ENCODE data around the gene CENPF. TPM values are rescaled to one million over a fixed set of nuclear protein-coding genes. Genes with fewer than 3 reads are reported as not detected.

Gene CENPF
- total and polyA plus RNA-seq, 2 experiments from 2014 or later = 123 to 376 TPM

DNA sequence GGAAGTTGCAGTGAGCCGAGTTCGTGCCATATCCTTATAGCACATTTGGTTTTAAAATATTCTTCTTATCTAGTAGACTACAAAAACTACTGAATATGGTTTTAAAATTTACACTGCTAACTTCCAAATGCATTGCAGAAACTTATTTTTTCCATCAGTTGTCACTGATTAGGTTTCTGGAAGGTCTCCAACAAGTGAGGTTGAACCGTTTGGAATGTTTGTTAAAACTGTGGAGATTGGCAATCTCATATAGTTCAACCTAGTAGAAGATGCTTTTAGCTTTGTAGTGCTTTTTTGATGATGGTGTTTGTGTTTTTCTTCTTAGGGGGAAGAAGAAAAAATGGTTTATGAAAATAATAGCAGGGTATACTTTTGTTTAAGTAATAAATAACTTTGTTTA, 12.9 kb downstream of the CENPF start:
- Histone ChIP-seq H3K79me2 (replicated peaks; ENCODE audit: insufficient read depth) (peaks cover 44% of the 10 kb centered on the region), H3F3A (replicated peaks; ENCODE audit: low read depth) (no peaks in the 10 kb centered on the region), H3K4me1 (ENCODE audit: insufficient read depth) (no peaks in the 10 kb centered on the region), H3K27ac (ENCODE audit: low read depth) (no peak overlapping the region), H4K20me1 (replicated peaks; ENCODE audit: insufficient read depth) (peaks cover 37% of the 10 kb centered on the region), H2AFZ (no peak overlapping the region), H3K4me2 (no peak overlapping the region), H3K4me3 (no peak overlapping the region), H3K36me3 (ENCODE audit: insufficient read depth) (peaks cover 50% of the 10 kb centered on the region), H3K9me2 (ENCODE audit: insufficient read depth) (no peaks in the 10 kb centered on the region), H3K27me3 (ENCODE audit: insufficient read depth) (no peaks in the 10 kb centered on the region)
- no peak overlapping the region for H3K27ac Mint-ChIP-seq
- TF ChIP-seq, protein P1, sequence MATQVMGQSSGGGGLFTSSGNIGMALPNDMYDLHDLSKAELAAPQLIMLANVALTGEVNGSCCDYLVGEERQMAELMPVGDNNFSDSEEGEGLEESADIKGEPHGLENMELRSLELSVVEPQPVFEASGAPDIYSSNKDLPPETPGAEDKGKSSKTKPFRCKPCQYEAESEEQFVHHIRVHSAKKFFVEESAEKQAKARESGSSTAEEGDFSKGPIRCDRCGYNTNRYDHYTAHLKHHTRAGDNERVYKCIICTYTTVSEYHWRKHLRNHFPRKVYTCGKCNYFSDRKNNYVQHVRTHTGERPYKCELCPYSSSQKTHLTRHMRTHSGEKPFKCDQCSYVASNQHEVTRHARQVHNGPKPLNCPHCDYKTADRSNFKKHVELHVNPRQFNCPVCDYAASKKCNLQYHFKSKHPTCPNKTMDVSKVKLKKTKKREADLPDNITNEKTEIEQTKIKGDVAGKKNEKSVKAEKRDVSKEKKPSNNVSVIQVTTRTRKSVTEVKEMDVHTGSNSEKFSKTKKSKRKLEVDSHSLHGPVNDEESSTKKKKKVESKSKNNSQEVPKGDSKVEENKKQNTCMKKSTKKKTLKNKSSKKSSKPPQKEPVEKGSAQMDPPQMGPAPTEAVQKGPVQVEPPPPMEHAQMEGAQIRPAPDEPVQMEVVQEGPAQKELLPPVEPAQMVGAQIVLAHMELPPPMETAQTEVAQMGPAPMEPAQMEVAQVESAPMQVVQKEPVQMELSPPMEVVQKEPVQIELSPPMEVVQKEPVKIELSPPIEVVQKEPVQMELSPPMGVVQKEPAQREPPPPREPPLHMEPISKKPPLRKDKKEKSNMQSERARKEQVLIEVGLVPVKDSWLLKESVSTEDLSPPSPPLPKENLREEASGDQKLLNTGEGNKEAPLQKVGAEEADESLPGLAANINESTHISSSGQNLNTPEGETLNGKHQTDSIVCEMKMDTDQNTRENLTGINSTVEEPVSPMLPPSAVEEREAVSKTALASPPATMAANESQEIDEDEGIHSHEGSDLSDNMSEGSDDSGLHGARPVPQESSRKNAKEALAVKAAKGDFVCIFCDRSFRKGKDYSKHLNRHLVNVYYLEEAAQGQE (IDR thresholded peaks at IDR 0.05; ENCODE audit: unreplicated experiment) = no peak
- TF ChIP-seq, protein P2, sequence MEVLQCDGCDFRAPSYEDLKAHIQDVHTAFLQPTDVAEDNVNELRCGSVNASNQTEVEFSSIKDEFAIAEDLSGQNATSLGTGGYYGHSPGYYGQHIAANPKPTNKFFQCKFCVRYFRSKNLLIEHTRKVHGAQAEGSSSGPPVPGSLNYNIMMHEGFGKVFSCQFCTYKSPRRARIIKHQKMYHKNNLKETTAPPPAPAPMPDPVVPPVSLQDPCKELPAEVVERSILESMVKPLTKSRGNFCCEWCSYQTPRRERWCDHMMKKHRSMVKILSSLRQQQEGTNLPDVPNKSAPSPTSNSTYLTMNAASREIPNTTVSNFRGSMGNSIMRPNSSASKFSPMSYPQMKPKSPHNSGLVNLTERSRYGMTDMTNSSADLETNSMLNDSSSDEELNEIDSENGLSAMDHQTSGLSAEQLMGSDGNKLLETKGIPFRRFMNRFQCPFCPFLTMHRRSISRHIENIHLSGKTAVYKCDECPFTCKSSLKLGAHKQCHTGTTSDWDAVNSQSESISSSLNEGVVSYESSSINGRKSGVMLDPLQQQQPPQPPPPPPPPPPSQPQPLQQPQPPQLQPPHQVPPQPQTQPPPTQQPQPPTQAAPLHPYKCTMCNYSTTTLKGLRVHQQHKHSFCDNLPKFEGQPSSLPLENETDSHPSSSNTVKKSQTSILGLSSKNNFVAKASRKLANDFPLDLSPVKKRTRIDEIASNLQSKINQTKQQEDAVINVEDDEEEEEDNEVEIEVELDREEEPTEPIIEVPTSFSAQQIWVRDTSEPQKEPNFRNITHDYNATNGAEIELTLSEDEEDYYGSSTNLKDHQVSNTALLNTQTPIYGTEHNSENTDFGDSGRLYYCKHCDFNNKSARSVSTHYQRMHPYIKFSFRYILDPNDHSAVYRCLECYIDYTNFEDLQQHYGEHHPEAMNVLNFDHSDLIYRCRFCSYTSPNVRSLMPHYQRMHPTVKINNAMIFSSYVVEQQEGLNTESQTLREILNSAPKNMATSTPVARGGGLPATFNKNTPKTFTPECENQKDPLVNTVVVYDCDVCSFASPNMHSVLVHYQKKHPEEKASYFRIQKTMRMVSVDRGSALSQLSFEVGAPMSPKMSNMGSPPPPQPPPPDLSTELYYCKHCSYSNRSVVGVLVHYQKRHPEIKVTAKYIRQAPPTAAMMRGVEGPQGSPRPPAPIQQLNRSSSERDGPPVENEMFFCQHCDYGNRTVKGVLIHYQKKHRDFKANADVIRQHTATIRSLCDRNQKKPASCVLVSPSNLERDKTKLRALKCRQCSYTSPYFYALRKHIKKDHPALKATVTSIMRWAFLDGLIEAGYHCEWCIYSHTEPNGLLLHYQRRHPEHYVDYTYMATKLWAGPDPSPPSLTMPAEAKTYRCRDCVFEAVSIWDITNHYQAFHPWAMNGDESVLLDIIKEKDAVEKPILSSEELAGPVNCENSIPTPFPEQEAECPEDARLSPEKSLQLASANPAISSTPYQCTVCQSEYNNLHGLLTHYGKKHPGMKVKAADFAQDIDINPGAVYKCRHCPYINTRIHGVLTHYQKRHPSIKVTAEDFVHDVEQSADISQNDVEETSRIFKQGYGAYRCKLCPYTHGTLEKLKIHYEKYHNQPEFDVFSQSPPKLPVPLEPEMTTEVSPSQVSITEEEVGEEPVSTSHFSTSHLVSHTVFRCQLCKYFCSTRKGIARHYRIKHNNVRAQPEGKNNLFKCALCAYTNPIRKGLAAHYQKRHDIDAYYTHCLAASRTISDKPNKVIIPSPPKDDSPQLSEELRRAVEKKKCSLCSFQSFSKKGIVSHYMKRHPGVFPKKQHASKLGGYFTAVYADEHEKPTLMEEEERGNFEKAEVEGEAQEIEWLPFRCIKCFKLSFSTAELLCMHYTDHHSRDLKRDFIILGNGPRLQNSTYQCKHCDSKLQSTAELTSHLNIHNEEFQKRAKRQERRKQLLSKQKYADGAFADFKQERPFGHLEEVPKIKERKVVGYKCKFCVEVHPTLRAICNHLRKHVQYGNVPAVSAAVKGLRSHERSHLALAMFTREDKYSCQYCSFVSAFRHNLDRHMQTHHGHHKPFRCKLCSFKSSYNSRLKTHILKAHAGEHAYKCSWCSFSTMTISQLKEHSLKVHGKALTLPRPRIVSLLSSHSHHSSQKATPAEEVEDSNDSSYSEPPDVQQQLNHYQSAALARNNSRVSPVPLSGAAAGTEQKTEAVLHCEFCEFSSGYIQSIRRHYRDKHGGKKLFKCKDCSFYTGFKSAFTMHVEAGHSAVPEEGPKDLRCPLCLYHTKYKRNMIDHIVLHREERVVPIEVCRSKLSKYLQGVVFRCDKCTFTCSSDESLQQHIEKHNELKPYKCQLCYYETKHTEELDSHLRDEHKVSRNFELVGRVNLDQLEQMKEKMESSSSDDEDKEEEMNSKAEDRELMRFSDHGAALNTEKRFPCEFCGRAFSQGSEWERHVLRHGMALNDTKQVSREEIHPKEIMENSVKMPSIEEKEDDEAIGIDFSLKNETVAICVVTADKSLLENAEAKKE (CRISPR knock-in tag; IDR thresholded peaks at IDR 0.05) = no peak
- H3K4me1 Mint-ChIP-seq = peaks cover 12% of the 10 kb centered on the region
- peaks cover 70% of the 10 kb centered on the region for H3K36me3 Mint-ChIP-seq (ENCODE audit: low read depth)
- peaks cover 2% of the 10 kb centered on the region; the same call in 1 of the 3 replicates for H3K9me3 Mint-ChIP-seq
- DNase-seq (ENCODE audit: low spot score) = no peak
- no peak overlapping the region for H3K4me3 Mint-ChIP-seq
- peaks cover 6% of the 10 kb centered on the region for H3K27me3 Mint-ChIP-seq (ENCODE audit: insufficient read depth, low read depth, poor library complexity)
- no peak for ATAC-seq

Data from GM23338 (cell line).